ENCODE measurements around the gene NXPH2. TPM values are rescaled to one million over a fixed set of nuclear protein-coding genes. Genes with fewer than 3 reads are reported as not detected.
A peak's percentile ranks its signal among the peaks of the same experiment; 100 is the strongest.

Gene NXPH2
- total and polyA plus RNA-seq, 9 of the 15 experiments (the other 6 are each of a cell fraction or from before 2014, with no cell fraction given), result not detected

DNA sequence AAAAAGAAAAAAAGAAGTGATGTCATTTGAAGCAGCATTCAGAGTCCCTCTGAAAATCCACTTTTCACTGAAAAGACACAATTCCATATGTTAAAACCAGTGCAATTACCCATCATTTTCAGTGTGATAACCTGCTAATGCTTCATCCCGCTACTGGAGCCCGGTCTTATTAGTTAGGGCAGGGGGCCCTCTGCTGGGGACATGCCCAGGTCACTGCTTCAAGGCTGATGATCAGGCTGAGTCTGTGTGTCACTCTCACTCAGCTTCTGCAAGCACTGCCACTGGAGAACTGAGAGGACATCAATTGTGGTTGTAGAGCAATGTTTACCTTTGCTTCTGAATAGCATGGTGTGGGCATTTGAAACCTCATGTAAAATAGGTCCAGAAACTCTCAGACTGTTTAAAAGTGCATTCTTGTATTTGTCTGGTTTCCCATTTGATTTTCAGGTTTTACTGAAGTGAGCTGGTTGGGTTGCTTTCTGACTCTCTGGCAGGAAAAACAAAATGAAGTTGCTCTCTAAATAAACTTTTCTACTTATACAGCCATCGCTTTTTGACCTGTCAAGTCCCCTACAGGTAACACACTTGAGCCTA, 49.2 kb upstream of the NXPH2 start:
- in situ Hi-C loops (cut with MboI) (loop anchor here (10.0 kb wide), 1 partner anchor 915 kb away; no protein-coding TSS in a partner anchor), intact Hi-C loops (cut with micrococcal nuclease) (loop anchor here (1.0 to 10.0 kb wide), 4 partner anchors 355 to 919 kb away; no protein-coding TSS in a partner anchor)
- CTCF ChIA-PET (ENCODE audit: low intra/inter-chr PET ratio), result interaction anchor here (0.7 to 1.6 kb wide), 2 partner anchors 456 to 918 kb away, joined by 5 to 7 read pairs; no protein-coding TSS in a partner anchor
- Histone ChIP-seq H3K36me3 (ENCODE audit: control insufficient read depth, insufficient read depth, low read length) (no peaks in the 10 kb centered on the region), H3K4me1 (replicated peaks in 1 of 2; ENCODE audit: control insufficient read depth in 2 of 2, insufficient read depth in 2 of 2, low read length in 2 of 2) (no peaks in the 10 kb centered on the region), H3K9me3 (replicated peaks; ENCODE audit: control insufficient read depth, insufficient read depth, low read depth, low read length) (no peaks in the 10 kb centered on the region), H3K4me2 (ENCODE audit: insufficient read depth, low read length) (no peak overlapping the region), H3K4me3 (no peak overlapping the region), H3K9ac (ENCODE audit: insufficient read depth in 1 of 2, low read depth in 2 of 2, low read length in 2 of 2) (no peak overlapping the region), H2AFZ (ENCODE audit: low read depth, low read length) (no peak overlapping the region), H3K9me1 (ENCODE audit: control insufficient read depth, insufficient read depth, low read length) (no peaks in the 10 kb centered on the region), H4K20me1 (replicated peaks; ENCODE audit: control insufficient read depth, insufficient read depth, low read length) (no peaks in the 10 kb centered on the region), H3K27me3 (ENCODE audit: control insufficient read depth in 2 of 2, insufficient read depth in 2 of 2, low read length in 2 of 2) (no peaks in the 10 kb centered on the region), H3K27ac (ENCODE audit: extremely low read depth, low read depth, low read length) (no peak overlapping the region), H3K79me2 (ENCODE audit: control insufficient read depth, insufficient read depth, low read length) (no peaks in the 10 kb centered on the region)
- POLR2A ChIA-PET, result no interaction called here
- no TSS peak for BruUV-seq (replicated peaks)
- 0% methylated on average over 3 of the region's 3 CpGs for WGBS (ENCODE audit: insufficient coverage, low coverage, missing lambda C conversion rate)
- FAIRE-seq, result peak; percentile 81
- peak; percentile 91 for ATAC-seq
- DNase-seq (ENCODE audit: extremely low read depth in 1 of 4, low spot score in 3 of 4), result peak; percentile 31 to 58 (median 45)
- TF ChIP-seq ZC3H8 (IDR thresholded peaks at IDR 0.05) (no peak), ZNF311 (CRISPR knock-in tag; IDR thresholded peaks at IDR 0.05) (no peak), FIP1L1 (IDR thresholded peaks at IDR 0.05; ENCODE audit: low read depth, low read length, poor library complexity, severe bottlenecking) (no peak), MAFG (tag; conservative IDR thresholded peaks at IDR 0.05) (no peak), ZNF146 (CRISPR knock-in tag; IDR thresholded peaks at IDR 0.05; ENCODE audit: unreplicated experiment) (no peak), RAD21 (CRISPR knock-in tag; conservative IDR thresholded peaks at IDR 0.05 in 1 of 2, IDR thresholded peaks at IDR 0.05 in 1 of 2) (peak; percentile 49 to 72), SMC3 (conservative IDR thresholded peaks at IDR 0.05; ENCODE audit: insufficient read depth, low read depth, low read length) (peak; percentile 50), STAG1 (CRISPR knock-in tag; IDR thresholded peaks at IDR 0.05; ENCODE audit: borderline replicate concordance) (peak; percentile 73; the same call in 1 of the 2 replicates), NONO (IDR thresholded peaks at IDR 0.05; ENCODE audit: low read depth in 2 of 2, low read length in 1 of 2) (no peak)
- TF ChIP-seq, protein P1, sequence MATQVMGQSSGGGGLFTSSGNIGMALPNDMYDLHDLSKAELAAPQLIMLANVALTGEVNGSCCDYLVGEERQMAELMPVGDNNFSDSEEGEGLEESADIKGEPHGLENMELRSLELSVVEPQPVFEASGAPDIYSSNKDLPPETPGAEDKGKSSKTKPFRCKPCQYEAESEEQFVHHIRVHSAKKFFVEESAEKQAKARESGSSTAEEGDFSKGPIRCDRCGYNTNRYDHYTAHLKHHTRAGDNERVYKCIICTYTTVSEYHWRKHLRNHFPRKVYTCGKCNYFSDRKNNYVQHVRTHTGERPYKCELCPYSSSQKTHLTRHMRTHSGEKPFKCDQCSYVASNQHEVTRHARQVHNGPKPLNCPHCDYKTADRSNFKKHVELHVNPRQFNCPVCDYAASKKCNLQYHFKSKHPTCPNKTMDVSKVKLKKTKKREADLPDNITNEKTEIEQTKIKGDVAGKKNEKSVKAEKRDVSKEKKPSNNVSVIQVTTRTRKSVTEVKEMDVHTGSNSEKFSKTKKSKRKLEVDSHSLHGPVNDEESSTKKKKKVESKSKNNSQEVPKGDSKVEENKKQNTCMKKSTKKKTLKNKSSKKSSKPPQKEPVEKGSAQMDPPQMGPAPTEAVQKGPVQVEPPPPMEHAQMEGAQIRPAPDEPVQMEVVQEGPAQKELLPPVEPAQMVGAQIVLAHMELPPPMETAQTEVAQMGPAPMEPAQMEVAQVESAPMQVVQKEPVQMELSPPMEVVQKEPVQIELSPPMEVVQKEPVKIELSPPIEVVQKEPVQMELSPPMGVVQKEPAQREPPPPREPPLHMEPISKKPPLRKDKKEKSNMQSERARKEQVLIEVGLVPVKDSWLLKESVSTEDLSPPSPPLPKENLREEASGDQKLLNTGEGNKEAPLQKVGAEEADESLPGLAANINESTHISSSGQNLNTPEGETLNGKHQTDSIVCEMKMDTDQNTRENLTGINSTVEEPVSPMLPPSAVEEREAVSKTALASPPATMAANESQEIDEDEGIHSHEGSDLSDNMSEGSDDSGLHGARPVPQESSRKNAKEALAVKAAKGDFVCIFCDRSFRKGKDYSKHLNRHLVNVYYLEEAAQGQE (IDR thresholded peaks at IDR 0.05; ENCODE audit: borderline replicate concordance), result peak; percentile 26; the same call in 1 of the 2 replicates
- TF ChIP-seq, protein P1 (CRISPR knock-in tag; IDR thresholded peaks at IDR 0.05; ENCODE audit: low read depth), result no peak
- TF ChIP-seq, protein P2, sequence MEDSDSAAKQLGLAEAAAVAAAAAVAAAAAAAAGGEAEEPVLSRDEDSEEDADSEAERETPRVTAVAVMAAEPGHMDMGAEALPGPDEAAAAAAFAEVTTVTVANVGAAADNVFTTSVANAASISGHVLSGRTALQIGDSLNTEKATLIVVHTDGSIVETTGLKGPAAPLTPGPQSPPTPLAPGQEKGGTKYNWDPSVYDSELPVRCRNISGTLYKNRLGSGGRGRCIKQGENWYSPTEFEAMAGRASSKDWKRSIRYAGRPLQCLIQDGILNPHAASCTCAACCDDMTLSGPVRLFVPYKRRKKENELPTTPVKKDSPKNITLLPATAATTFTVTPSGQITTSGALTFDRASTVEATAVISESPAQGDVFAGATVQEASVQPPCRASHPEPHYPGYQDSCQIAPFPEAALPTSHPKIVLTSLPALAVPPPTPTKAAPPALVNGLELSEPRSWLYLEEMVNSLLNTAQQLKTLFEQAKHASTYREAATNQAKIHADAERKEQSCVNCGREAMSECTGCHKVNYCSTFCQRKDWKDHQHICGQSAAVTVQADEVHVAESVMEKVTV (CRISPR knock-in tag; IDR thresholded peaks at IDR 0.05), result peak; percentile 32; the same call in 1 of the 2 replicates
